ENCODE data around the gene HDAC7.

The HDAC7 gene

DNA sequence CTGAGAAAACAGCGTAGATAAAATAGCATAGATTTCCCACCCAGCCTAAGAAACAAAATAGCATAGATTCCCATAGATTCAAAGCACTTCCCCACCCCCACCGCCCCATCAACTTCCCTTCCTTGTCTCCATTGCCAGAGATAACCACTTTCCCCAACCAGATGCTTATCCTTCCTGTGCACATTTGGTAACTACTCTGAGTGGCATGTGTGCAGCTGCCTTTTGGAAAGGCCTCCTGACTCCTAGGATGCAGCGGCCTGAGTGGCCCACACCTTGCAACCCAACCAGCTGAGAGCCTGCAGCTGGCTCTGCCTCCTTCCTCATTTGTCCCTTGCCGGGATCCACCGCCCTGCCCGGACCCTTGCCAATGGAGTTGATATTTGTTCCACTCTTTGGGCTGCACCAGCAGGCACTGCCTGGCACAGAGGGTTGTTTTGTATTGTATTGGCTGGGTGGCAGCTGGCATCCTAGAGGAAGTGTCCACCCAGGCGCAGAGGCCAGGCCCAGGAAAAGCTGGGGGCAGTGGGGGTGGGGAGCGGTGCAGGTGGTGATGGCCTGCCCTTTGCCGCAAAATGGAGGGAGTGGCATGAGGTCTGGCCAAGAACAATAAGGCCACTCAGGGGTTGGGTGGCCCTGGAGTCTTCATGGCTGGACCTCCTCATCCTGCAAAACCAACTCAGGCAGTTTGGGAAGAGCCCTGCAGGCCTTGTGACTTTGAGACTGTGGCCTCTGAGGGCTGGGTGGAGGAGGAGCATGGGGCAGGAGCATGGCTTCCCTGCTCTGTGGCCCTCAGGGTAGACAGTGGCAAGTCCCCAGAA is 41.8 kb downstream of the HDAC7 start:
- ATAC-seq, result no peak
- DNase-seq, result no peak

DNA sequence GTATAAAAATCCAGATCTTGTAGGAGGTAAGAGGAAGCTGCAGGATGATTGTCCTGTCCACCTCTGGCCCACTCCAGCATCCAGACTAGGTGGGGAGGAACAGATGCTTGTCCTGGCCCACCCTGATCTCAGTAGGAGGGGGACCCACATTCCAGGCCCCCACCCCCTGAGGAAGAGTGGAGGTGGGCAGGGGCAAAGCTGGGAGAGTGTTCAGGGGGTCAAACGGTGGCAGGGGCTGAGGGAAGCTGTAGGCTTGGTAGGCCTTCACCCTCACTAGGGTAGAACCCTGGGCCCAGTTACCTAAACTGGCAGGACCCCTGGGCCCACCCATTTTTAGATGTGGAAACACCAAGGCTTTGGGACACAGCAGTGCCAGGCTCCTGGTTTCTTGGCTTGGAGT is 42.6 kb downstream of the HDAC7 start:
- ATAC-seq (no peak), DNase-seq (no peak)

DNA sequence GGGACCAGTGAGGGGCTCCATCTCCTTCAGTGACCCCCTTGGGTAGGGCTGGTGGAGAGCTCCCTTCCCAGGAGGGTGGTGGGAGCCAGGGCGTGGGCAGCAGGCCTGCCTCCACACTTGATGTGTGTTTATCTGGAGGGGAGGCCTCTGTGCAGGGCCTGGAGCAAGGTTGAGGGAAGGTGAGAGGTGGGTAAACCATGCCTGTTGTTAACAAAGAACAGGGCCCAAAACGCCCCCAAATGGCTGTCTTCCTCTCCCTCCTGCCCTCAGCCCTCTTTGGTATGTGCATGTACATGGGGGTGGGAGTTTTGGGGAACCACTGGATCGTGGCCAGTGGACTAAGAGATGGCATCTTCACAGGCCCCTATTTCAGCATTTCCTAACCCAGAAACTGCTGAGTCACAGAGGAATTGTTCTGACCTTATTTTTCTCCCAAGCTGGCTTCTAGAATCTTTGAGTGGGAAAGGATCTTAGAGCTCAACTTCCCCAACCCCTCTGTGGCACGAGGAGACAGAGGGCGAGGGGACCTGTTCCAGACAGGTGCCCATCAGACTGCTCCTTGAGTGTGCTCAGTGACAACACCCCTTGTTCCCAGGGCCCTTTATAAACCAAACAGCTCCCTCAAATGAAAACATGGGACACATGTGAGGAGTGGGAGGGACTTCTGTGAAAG is 43.1 kb downstream of the HDAC7 start:
- DNase-seq, result no peak
- no peak for ATAC-seq

DNA sequence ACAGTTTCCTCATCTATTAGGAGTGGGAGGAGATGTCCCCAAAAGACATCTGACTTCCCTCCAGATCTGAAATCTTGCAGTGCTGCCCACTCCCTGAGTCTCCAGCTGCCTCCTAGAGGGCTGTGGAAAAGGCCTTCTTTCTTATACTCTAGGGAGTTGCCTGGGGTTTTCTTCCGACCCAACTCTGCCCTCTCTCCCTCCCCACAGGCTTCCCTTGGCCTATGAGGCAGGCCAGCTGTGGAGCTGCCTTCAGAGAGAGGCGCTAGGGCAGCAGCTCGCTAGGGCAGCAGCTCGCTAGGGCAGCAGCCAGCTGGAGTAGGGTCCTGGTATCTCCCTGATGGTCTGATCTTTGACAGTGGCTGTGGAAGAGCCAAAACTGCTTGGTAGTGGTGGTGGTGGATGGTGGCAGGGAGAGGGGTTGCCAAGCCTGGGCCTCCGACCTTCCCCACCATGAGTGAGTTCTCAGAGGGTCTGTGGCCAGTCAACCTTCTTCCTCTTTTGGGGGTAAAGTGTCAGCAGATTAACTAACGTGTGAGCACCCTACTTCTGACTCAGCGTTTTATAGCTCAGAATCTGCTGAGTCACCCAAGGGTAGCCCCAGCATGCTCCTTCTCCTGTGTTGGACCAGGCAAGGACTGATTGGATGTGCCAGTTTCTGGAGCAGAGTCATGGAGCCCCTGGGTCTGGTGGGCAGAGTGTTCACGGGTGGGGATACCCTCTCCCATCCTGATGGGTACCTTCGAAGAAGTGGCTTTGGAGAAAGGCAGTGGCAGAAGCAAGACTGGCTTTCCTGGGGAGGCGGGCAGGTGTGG is 44.4 kb downstream of the HDAC7 start:
- ATAC-seq (no peak), DNase-seq (no peak)

DNA sequence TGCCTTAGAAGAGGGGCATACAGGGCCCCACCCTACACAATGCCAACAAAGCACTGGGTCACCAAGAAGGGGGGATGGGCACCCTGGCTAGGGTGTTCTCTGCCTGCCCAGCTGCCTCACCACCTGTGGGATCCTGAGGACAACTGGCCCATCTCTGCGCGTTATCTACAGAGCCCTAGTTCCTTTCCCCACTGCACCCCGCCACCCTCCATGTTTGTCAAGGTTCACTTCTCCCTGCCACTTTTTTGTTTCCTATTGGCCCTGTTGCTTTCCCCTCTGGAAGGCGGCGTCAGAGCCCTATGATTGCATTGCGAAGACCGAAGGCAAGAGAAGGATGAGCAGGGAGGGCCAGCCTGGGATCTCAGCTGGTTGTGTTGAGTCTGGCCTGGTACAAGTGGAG is 45.0 kb downstream of the HDAC7 start:
- no peak for ATAC-seq

DNA sequence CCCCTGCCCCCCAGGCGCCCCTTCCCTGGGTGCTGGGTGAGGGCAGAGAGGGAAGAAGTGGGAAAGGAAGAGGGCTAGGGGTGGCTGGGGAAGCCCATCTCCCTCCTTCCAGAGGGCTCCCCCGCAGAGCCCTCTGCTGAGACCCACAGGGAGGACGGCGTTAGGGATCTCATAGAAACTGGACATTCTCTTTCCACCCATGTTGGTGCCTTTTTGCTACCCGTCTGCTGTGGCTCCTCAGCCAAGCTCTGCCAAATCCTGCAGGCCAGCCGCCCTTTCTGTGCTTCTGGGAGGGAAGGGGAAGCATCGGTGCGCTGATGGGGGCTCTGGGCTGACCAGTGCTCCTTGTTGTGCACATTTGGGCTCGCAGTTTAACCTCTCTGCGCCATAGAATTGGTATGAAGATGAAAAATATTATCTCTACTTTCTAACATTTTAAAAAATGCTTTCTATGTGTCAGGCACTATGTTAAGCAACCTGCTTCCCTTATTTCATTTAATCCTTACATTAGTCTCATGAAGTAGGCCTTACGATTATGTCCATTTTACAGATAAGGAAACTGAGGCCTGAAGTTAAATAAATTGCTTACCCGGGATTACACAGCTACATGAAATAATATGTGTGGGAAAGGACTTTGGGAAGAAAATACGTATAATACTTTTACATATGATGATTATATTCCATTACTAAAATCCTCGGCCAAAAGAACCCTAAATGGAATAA is 45.7 kb downstream of the HDAC7 start:
- peak; percentile 16 for ATAC-seq
- DNase-seq, result no peak

More for the DNA sequence above, 45.0 kb downstream of the HDAC7 start:
- no peak for DNase-seq

DNA sequence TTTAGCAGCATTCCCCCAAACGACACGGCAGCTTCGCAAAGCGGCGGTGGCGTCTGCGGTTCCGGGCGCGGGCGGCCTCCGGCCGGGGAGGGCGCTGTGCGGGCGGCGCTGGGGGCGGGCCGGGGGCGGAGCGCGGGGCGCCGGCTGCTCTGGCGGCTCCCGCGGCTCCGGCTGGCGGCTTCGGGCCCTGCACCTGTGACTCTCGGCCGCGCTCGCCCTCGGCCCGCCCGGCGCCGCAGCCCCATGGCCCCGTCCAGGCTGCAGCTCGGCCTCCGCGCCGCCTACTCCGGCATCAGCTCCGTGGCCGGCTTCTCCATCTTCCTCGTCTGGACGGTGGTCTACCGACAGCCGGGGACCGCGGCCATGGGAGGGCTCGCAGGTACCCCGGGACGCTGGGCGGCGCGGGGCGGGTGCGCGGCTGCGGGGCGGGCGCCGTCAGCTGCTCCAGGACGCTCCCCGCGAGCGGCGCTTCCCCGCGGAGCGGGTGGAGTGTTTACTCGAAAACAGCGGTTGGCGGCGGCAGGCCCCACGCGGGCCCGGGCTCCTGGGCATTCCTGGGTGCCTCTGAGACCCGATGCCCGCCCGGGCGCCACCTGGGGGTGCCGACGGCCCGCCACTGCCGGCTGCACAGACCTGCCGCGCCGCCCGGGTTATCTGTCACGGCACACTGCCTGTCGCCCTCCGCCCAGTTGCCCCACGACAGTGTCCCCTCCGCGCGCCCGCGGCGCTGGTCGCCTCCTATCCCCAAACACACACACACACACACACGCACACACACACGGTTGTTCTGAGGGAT is 46.4 kb downstream of the HDAC7 start, which contains the start of gene SLC48A1:
Gene SLC48A1, plus strand, starts transcription at position 177 of the 796 bp plus-strand sequence. Its CDS starts 67 bp downstream, at position 244.
- ATAC-seq (peak; percentile 65), DNase-seq (peak; percentile 80)

DNA sequence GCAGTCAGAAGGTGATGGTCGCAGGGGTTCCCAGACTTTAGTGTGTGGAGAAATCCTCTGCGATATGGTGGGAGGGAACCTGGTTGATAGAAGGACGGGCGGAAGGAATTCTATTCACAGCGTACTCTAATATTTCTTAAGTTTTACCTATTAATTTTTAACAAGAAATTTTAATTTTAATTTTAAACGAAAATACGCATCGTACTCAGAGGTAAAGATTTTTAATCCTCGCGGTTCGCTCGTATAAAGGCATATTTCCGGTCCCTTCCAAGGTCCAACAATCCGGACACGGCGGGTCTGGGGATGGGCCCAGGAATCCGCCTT is 47.0 kb downstream of the HDAC7 start:
- no peak for ATAC-seq
- DNase-seq, result no peak

DNA sequence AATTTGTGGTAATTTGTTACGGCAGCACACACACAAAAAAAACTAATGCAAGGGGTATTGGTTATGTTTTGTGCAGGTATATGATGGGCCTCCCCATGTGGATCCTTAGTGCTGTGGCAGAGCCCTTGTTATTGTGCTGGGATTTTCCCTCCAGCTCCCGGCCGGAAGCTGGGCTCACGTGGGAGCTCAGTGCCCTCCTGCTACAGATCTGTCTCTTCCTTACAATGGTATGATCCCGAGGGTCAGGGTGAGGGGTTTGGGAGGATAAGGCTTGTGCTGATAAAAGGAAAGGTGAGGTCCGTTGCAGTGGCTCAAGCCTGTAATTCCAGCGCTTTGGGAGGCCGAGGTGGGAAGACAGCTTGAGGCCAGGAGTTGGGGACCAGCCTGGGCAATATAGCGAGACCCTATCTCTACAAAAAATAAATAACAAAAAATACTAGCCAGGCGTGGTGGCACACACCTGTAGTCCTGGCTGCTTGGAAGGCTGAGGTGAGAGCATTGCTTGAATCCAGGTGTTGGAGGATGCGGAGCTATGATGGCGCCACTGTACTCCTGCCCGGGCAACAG is 47.5 kb downstream of the HDAC7 start:
- ATAC-seq (no peak), DNase-seq (no peak)

DNA sequence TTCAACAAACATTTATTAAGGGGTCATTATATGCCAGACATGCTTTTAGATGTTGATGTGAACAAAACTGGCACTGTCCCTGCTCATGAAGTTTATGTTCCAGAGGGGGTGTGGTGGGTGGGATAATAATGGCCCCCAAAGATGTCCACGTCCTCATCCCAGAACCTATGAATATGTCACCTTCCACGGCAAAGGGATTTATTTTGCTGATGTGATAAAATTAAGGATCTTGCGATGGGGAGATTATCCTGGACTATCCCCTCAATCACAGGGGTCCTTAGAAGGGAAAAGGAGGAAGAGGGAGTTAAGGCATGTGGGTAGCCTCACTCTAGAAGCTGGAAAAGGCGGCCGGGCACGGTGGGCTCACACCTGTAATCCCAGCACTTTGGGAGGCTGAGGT is 48.4 kb downstream of the HDAC7 start:
- DNase-seq (no peak), ATAC-seq (no peak)

DNA sequence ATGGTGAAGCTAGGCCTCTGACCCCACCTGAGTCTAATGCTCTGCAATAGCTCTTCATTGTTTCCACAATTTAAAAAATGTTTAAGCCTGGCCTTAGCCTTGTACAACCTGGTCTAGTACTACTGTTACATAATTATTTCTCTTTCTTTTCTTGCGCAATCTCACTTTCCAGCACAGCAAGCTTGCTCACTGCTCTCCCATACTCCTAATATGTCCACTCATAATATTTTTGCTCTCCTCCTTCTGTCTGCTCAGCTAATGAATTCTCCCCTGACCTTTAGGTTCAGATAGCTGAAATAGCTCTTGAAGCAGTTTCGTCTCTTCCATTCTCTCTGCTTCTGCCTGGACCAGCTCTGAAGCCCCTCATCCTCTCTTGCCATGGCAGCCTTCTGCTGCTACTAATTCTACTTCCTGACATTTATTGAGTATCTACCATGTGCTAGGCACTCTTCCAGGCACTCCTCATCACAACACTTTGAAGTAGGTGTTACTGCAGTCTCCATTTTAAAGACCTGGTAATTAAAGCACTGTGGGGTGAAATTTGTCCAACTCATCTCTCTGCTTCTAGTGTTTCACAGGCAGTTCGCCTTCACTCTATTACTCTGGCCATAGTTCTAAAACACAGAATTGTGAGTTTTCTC is 49.5 kb downstream of the HDAC7 start:
- no peak for DNase-seq

DNA sequence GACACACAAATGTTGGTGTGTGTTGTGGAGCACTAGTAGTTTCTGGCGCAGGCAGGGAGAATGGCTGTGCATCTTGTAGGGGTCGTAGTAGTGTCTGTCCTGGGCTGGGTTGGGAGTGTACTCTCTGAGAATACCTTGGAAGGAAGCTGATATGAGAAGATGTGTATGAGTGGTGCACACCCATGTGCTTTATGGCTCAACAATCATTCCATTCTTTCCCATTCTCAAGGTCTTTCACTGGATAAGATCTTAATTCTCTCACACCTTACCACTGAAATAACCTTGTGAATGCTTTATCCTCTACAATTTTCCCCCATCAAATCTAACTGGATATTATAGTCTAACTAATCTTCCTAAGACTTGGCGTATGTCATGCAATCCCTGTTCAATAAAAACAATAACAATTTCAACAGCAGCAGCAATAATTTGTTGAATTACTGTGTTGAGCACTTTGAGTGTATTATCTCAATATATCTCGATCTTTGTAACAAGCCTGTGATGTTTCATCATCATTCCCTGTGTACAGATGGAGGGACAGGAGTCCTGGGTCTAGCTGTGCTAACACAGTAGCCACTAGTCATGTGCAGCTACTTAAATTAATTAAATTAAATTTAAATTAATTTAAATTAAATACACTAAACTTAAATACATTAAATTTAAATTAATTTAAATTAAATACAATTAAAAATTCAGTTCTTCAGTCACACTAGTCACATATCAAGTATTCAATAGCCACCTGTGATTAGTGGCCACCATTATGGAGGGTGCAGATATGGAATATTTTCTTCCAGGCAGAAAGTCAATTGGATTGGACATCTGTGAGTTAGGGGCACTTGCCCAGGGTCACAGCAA is 50.2 kb downstream of the HDAC7 start:
- ATAC-seq, result no peak
- DNase-seq, result no peak

More for the DNA sequence above, 49.5 kb downstream of the HDAC7 start:
- ATAC-seq, result no peak

DNA sequence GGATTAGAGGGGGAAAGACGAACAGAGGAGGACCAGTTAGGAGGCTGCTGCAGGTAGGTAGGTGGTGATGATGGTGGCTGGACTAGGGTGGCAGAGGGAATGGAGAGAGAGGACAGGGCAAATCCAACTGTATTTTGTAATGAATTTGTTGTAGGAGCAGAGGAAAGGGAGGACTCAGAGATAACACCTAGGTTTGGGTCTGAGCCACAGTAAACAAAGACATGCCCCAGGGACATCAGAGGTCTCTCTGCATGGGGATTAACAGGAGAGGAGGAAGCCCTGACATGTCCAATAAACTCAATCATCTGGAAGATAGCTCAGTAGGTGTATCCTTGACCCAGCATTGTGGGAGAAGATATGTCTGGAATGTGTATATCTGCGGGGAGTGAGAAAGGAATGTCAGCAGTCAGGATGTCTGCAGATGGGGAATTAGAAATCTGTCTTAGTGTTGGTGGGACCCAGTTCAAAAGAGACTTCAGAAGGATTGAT is 51.3 kb downstream of the HDAC7 start:
- DNase-seq (no peak), ATAC-seq (no peak)

DNA sequence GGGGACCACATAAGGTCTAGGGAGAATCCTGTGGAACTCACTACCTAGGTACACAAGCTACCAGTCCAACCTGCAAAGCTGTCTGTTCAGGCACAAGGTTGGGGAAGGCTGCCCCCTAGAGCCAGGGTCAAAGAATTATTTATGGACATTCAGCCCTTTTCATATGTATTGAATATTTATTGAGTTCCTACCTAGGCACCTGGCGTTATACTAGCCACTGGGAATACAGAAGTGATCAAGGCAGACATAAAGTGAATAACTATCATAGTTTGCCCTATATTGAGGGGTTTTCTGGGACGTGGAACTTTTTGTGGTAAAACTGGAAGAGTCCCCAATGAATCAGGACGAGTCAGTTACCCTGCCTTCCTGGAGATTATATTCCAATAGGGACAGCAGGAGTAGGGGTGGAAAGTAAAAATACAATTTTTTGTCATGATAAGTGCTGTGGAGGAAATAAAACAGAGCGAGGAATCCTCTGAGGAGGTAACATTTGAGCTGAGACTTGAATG is 52.4 kb downstream of the HDAC7 start:
- DNase-seq (peak; percentile 78), ATAC-seq (peak; percentile 76)

DNA sequence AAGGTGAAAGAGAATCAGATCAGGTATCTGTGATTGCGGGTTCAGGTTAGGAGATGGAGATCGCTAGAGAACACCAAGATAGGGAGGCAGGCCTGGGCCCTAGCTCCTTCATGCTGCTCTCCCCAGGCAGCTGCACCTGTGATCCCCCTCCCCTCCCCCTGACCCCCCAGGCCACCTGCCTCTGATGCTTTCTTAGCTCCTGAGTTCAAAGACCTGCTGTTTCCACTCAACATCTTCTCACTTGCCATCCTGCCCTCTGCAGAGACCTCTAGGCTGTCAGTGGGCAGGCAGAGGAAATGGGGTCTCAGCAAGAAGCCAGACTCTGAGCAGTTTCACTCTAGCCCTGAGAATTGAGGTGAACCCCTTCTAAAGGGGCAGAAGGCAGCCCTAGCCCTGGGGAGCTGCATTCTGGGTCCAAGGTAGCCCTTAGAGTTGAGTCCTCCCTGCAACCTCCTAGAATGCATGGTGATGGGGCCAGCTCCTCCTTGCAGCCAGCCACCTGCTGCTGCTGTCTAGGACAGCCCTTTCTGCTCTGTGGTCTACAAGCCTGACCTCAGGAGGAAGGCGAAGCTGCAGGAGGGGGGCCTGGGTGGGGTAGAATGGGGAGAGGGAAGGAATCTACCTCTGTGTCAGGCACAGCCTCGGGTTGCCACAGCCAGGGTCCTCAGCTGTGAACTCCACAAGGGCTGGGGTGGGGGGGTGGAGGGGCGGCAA is 53.0 kb downstream of the HDAC7 start:
- no peak for DNase-seq
- ATAC-seq, result peak; percentile 15

DNA sequence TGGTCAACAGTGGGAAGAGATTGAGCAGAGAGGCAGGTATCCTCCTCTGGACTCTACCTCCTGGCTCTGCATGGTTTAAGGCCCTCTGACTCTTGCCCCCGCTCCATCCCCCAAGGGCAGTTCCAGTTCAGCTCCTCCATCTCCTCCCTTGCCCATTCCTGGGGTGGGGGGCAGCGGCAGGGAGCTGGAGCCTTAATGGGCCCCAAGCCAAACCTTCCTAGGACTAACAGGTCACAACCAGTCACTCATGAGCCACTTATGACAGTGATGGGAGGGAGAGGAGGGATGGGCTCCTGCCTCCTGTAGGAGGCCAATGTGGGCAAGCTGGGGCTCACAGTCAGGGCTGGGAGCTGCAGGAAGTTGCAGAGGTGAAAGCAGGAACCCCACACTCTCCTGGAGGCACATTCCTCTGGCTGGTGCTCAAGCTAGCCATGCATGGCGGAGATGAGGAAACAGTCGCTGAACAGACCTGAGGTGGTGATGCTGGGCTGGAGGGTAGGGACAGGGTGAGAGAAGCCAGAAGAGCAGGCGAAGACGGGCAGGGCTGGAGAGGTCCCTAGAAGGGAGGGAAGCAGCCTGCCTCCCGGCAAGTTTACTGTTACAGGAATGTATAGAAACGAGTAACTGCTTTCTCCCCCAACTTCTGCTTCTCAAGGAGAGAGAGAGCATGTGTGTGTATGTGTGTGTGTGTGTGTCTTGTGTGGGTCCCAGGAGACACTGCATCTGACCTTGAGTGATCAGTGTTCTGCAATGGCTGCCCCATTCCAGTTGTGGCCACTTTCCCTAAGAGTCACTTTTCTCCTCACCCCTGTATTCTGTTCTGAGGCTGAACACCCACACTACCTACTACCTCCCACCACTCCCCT is 56.0 kb downstream of the HDAC7 start:
- ATAC-seq (no peak), DNase-seq (no peak)

DNA sequence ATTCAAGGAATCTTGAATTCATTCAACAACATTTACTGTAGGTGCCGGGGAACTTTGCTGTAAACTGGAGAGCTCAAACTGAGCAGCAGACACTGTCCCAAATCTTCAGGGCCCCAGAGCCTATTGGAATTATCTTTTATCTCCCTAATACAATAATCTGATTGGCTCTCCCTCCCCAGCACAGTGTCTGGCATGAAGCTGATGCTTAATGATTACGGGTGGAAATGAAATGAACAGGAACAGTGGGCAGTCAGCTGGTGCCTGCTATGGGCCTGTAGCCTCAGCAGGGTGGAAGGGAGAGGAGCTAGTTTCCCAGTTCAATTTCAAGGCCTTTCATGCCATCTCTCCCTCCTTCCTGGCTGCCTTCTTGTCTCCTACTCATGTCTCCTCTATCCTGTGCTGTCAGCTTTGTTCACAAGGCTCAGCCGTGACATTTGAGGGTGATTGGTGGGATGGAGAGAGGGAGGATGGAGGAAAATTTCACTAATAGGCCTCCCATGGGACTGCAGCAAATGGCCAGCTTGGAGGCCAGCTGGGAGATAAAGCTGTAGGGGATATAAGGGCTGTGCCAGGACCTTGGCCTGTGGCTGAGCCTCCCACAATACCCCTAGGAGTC is 56.7 kb downstream of the HDAC7 start:
- DNase-seq (no peak), ATAC-seq (no peak)

Data from stimulated activated naive CD8-positive, alpha-beta T cell treated with anti-CD3 and anti-CD28 coated beads, Interleukin-15, Interleukin-2, amounts not matched to agents 100 U/mL and 50 U/mL, for 24 hours (primary cell).